Epithelial cell of esophagus (primary cell): ENCODE data around the gene COA4.
A peak's percentile ranks its signal among the peaks of the same experiment; 100 is the strongest.

ENCODE experiments used
- DNase-seq: peaks from one replicate; pipeline ENCODE4 v3.0.0; 2010; ENCODE audit warnings: low read depth
- H3K4me3 ChIP-seq: 2 replicates; pipeline ENCODE4 v1.5.1; 2011; ENCODE audit warnings: mild to moderate bottlenecking, low read length, control low read depth
- CTCF ChIP-seq: IDR thresholded peaks from 2 replicates; pipeline ENCODE4 v1.5.1; 2011; ENCODE audit warnings: low read depth, mild to moderate bottlenecking, low read length, control low read depth, inconsistent platforms; ENCODE audit not compliant: insufficient read depth; ENCODE audit errors: missing control alignments

Gene COA4

DNA sequence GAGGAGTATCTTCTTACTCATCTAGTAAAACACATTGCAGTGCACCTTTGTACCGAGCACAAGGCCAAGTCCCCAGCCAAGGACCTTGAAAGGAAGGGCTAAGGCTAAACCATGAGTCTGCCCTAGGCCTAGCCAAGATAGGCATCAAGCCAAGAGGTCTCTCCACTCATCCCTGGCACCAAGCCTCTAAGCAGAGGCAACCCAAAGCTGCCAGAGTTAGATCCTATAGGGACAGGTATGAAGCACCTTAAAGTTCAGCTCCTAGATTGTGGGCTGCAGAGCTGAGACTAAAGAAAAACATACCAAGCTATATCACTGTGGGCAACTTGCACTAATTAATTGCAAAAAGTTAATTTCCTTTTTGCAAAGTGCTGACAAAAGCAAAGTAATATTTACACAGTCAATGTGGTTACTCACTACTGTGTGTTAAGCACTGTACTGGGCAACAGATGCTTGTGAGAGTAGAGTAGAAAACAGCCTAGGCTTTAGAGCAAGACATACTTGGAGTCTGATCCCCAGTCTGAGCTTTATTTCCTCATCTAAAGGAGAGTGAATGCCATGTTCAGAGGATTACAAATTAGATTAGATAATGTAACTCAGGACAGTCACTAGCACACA is 7.2 kb downstream of the COA4 start:
- no peak for DNase-seq
- no peak overlapping the region for H3K4me3 ChIP-seq
- no peak for TF ChIP-seq CTCF

GRCh38 chr11:73866586-73866996 is 10.1 kb downstream of the COA4 start:
- TF ChIP-seq CTCF: no peak
- no peak overlapping the region for H3K4me3 ChIP-seq
- DNase-seq: peak; percentile 86

GRCh38 chr11:73866095-73866579 is 10.5 kb downstream of the COA4 start:
- TF ChIP-seq CTCF: no peak
- peak; percentile 34 for DNase-seq
- H3K4me3 ChIP-seq: no peak overlapping the region

- no peak overlapping the region for H3K4me3 ChIP-seq
- no peak for TF ChIP-seq CTCF
- DNase-seq: no peak
Observed at GRCh38 chr11:73862986-73863385, 13.7 kb downstream of the COA4 start.

- DNase-seq: no peak
- TF ChIP-seq CTCF: no peak
- H3K4me3 ChIP-seq: no peak overlapping the region
Observed at GRCh38 chr11:73860202-73860601, 16.4 kb downstream of the COA4 start.

DNA sequence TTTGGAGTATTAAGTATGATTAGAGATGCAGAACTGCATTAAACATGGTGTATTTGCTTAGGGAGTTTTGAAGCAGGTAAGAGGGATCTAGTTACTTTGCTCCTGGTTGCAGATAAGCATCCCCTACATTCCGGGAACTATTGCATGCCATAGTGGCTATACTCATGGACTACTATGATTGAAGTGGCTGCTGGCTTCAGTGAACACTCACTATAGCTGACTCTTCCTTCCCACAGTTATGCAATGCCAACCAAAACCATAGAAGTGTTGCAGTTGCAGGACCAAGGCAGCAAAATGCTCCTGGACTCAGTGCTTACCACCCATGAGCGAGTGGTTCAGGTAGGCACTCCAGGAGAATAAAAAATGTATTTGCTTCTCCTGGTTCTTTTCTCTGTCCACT is 17.0 kb downstream of the COA4 start:
- no peak for DNase-seq
- H3K4me3 ChIP-seq: no peak overlapping the region
- no peak for TF ChIP-seq CTCF

DNA sequence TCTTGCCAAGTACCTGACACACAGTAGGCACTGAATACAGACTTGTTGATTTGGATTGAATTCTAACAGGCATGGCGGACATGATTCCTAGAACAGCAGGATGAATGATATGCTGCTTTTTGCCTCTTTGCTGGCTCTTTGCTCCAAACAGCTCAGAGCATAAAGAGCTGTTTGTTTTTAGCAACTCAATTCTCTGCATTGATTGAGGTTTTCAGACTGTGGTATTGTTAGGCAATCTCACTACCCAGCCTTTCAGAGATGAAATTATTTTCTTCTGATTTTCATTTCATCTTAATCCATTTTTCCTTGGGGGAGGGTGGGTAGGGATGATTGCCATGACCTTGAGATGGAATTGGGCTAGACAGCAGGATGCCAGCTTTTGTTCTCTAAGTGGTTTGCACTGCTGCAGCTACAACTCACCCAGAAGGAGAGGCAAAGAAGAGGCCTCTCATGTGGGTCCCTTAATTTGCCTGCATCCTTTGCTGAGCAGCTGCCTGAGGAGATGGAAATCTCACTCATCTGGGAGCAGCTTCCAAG is 20.5 kb downstream of the COA4 start:
- no peak overlapping the region for H3K4me3 ChIP-seq
- no peak for TF ChIP-seq CTCF
- no peak for DNase-seq
